GM19324 (cell line): ENCODE data around the gene TSPEAR.

Experiments
- ATAC-seq: cut with Tn5 transposase; IDR thresholded peaks from one replicate; pipeline ENCODE4 v1.9.1; 2021; ENCODE audit warnings: mild to moderate bottlenecking, moderate library complexity; ENCODE audit not compliant: unreplicated experiment, low FRiP score

Gene TSPEAR

GRCh38 chr21:44539046-44539445 is 172.3 kb downstream of the TSPEAR start:
- ATAC-seq = no peak

- no peak for ATAC-seq
These were observed 173.2 kb downstream of the TSPEAR start for GRCh38 chr21:44537930-44538911.

GRCh38 chr21:44535963-44536362 is 175.4 kb downstream of the TSPEAR start:
- ATAC-seq = no peak

- no peak for ATAC-seq
These were observed 176.7 kb downstream of the TSPEAR start for GRCh38 chr21:44534688-44535087.

GRCh38 chr21:44533891-44534627 is 177.3 kb downstream of the TSPEAR start:
- ATAC-seq = no peak

GRCh38 chr21:44533121-44533890 is 178.1 kb downstream of the TSPEAR start:
- ATAC-seq = no peak

- no peak for ATAC-seq
These were observed 178.7 kb downstream of the TSPEAR start for GRCh38 chr21:44532712-44533111.

GRCh38 chr21:44531606-44532564 is 179.5 kb downstream of the TSPEAR start:
- ATAC-seq = no peak

- no peak for ATAC-seq
These were observed 180.3 kb downstream of the TSPEAR start for GRCh38 chr21:44530903-44531605.

- no peak for ATAC-seq
These were observed 181.0 kb downstream of the TSPEAR start for GRCh38 chr21:44530221-44530902.

GRCh38 chr21:44529503-44530125 is 181.8 kb downstream of the TSPEAR start:
- ATAC-seq = no peak

GRCh38 chr21:44529011-44529421 is 182.4 kb downstream of the TSPEAR start:
- no peak for ATAC-seq

GRCh38 chr21:44528634-44528995 is 182.8 kb downstream of the TSPEAR start:
- no peak for ATAC-seq

GRCh38 chr21:44527983-44528633 is 183.3 kb downstream of the TSPEAR start:
- ATAC-seq = no peak

GRCh38 chr21:44527156-44527982 is 184.0 kb downstream of the TSPEAR start:
- ATAC-seq = no peak

GRCh38 chr21:44526096-44526997 is 185.0 kb downstream of the TSPEAR start:
- ATAC-seq = no peak
